H1 (cell line): Measurements from ENCODE around the gene ZNF577. TPM values are rescaled to one million over a fixed set of nuclear protein-coding genes. Genes with fewer than 3 reads are reported as not detected.

ENCODE experiments used
- CTCF ChIA-PET: fragments of 300-600 bp; sonication (Branson Sonifier 250); formaldehyde crosslinking; loops from one replicate; lab custom pipeline; 2021; ENCODE audit not compliant: partially characterized antibody; lab: Charles Lee
- POLR2A ChIA-PET: fragments of 300-600 bp; sonication (Branson Sonifier 250); formaldehyde crosslinking; loops from one replicate; lab custom pipeline; 2021; ENCODE audit warnings: inconsistent platforms; ENCODE audit not compliant: partially characterized antibody; lab: Charles Lee
- DNase-seq, 2 experiments: peaks; one replicate each; pipeline versions ENCODE4 v3.0.0 to v3.0.0-alpha.2; 2010 to 2022; ENCODE audit warnings: low spot score in 2 of 2, low read depth in 1 of 2, mixed read lengths in 1 of 2
- FAIRE-seq: peaks from 2 replicates; lab custom pipeline; 2011; peaks lifted over from hg19 to GRCh38; lab: Jason Lieb, UNC
- H2AFZ ChIP-seq: 2 replicates; pipeline ENCODE4 v1.8.1; 2012; ENCODE audit warnings: low read length, inconsistent platforms
- H2AK5ac ChIP-seq: 2 replicates; pipeline ENCODE4 v1.6.1; 2013; ENCODE audit warnings: low read depth, low read length
- H2BK120ac ChIP-seq: replicated peaks from 2 replicates; pipeline ENCODE3; 2013; ENCODE audit warnings: low read depth, low read length, inconsistent platforms
- H2BK12ac ChIP-seq: 2 replicates; pipeline ENCODE4 v1.6.1; 2013; ENCODE audit warnings: low read depth, low read length
- H2BK15ac ChIP-seq: 2 replicates; pipeline ENCODE4 v1.6.1; 2013; ENCODE audit warnings: low read length
- H2BK20ac ChIP-seq: 2 replicates; pipeline ENCODE4 v1.6.1; 2013; ENCODE audit warnings: low read length
- H2BK5ac ChIP-seq: 2 replicates; pipeline ENCODE4 v1.6.1; 2013; ENCODE audit warnings: low read depth, low read length
- H3K14ac ChIP-seq: 2 replicates; pipeline ENCODE4 v1.6.1; 2013; ENCODE audit warnings: inconsistent platforms; ENCODE audit not compliant: insufficient read length
- H3K18ac ChIP-seq: 2 replicates; pipeline ENCODE4 v1.6.1; 2013; ENCODE audit warnings: low read length; ENCODE audit errors: extremely low read depth
- H3K23ac ChIP-seq: 2 replicates; pipeline ENCODE4 v1.6.1; 2013; ENCODE audit warnings: inconsistent platforms; ENCODE audit not compliant: insufficient read length
- H3K23me2 ChIP-seq: 2 replicates; pipeline ENCODE4 v1.6.1; 2013; ENCODE audit warnings: low read depth, low read length
- H3K27ac ChIP-seq: 2 replicates; pipeline ENCODE4 v1.6.1; 2011; ENCODE audit warnings: low read depth, low read length, inconsistent platforms
- H3K27me3 ChIP-seq, 4 experiments: replicated peaks in 1 of 4; 1 replicate in 1 of 4; 2 replicates in 3 of 4; pipeline versions ENCODE4 v1.6.1 to v1.8.1; 2011 to 2013; ENCODE audit warnings: low read length in 3 of 4, mild to moderate bottlenecking in 3 of 4, inconsistent platforms in 2 of 4, mixed read lengths in 2 of 4, moderate library complexity in 1 of 4; ENCODE audit not compliant: control insufficient read depth in 3 of 4, insufficient read depth in 3 of 4; ENCODE audit errors: extremely low read depth in 1 of 4
- H3K36me3 ChIP-seq, 4 experiments: 2 replicates each; pipeline versions ENCODE4 v1.6.1 to v1.8.1; 2011 to 2013; ENCODE audit warnings: mild to moderate bottlenecking in 4 of 4, low read length in 3 of 4, moderate library complexity in 2 of 4, control low read depth in 1 of 4, inconsistent platforms in 1 of 4; ENCODE audit not compliant: insufficient read depth in 4 of 4, control insufficient read depth in 2 of 4
- H3K4ac ChIP-seq: replicated peaks from 2 replicates; pipeline ENCODE3; 2013; ENCODE audit warnings: low read length, low read depth, mixed read lengths, inconsistent platforms; ENCODE audit not compliant: insufficient read length
- H3K4me1 ChIP-seq, 4 experiments: replicated peaks in 1 of 4; 1 replicate in 1 of 4; 2 replicates in 3 of 4; pipeline versions ENCODE4 v1.6.1 to v1.8.1; 2011 to 2013; ENCODE audit warnings: low read length in 3 of 4, inconsistent platforms in 2 of 4, mixed read lengths in 1 of 4; ENCODE audit not compliant: insufficient read depth in 4 of 4, control insufficient read depth in 3 of 4
- H3K4me2 ChIP-seq, 2 experiments: 2 replicates each; pipeline versions ENCODE4 v1.6.1 to v1.8.1; 2011 to 2013; ENCODE audit warnings: low read depth in 2 of 2, low read length in 2 of 2, control low read depth in 1 of 2, inconsistent platforms in 1 of 2, mild to moderate bottlenecking in 1 of 2; ENCODE audit not compliant: insufficient read depth in 1 of 2
- H3K4me3 ChIP-seq, 4 experiments: fragments of 200-600, 300-600 bp in 1 of 4; sonication (generic), shearing (Covaris generic), sonication (Bioruptor Twin) in 1 of 4; 2 replicates each; pipeline versions ENCODE4 v1.5.1 to v1.8.1; 2011 to 2016; ENCODE audit warnings: low read length in 4 of 4, low read depth in 3 of 4, control low read depth in 2 of 4, inconsistent platforms in 2 of 4, mild to moderate bottlenecking in 2 of 4, mixed read lengths in 1 of 4, moderate library complexity in 1 of 4; ENCODE audit not compliant: insufficient read depth in 2 of 4; ENCODE audit errors: extremely low read depth in 1 of 4
- H3K56ac ChIP-seq: replicated peaks from 2 replicates; pipeline ENCODE3; 2013; ENCODE audit warnings: low read depth, mild to moderate bottlenecking, mixed read lengths, low read length, inconsistent platforms; ENCODE audit not compliant: insufficient read length
- H3K79me1 ChIP-seq: 2 replicates; pipeline ENCODE4 v1.6.1; 2013; ENCODE audit warnings: low read depth, low read length, control low read depth
- H3K79me2 ChIP-seq, 2 experiments: 2 replicates each; pipeline versions ENCODE4 v1.6.1 to v1.8.1; 2012 to 2013; ENCODE audit warnings: low read length in 2 of 2, mild to moderate bottlenecking in 2 of 2, inconsistent platforms in 1 of 2; ENCODE audit not compliant: insufficient read depth in 2 of 2, control insufficient read depth in 1 of 2
- H3K9ac ChIP-seq, 4 experiments: replicated peaks in 1 of 4; 1 replicate in 1 of 4; 2 replicates in 3 of 4; pipeline versions ENCODE4 v1.6.1 to v1.8.1; 2011 to 2013; ENCODE audit warnings: low read depth in 3 of 4, low read length in 3 of 4, control low read depth in 2 of 4, mild to moderate bottlenecking in 2 of 4, moderate library complexity in 2 of 4, inconsistent platforms in 1 of 4; ENCODE audit errors: extremely low read depth in 1 of 4
- H3K9me3 ChIP-seq, 2 experiments: 2 replicates each; pipeline versions ENCODE4 v1.6.1 to v1.8.1; 2012 to 2013; ENCODE audit warnings: mild to moderate bottlenecking in 2 of 2, moderate library complexity in 2 of 2, control low read depth in 1 of 2, inconsistent platforms in 1 of 2, low read depth in 1 of 2, low read length in 1 of 2, mixed read lengths in 1 of 2; ENCODE audit not compliant: insufficient read depth in 2 of 2
- H4K20me1 ChIP-seq, 2 experiments: replicated peaks in 1 of 2; 2 replicates each; pipeline versions ENCODE3 to v1.8.1; 2011 to 2013; ENCODE audit warnings: inconsistent platforms in 2 of 2, low read length in 2 of 2, mild to moderate bottlenecking in 1 of 2; ENCODE audit not compliant: insufficient read depth in 2 of 2, control insufficient read depth in 1 of 2
- H4K5ac ChIP-seq: 2 replicates; pipeline ENCODE4 v1.6.1; 2013; ENCODE audit warnings: low read length, low read depth, mixed read lengths, inconsistent platforms; ENCODE audit not compliant: insufficient read length
- H4K8ac ChIP-seq: 2 replicates; pipeline ENCODE4 v1.8.0; 2013; ENCODE audit warnings: mild to moderate bottlenecking, moderate library complexity, low read length, inconsistent platforms; ENCODE audit not compliant: insufficient read depth; ENCODE audit errors: extremely low read depth
- H4K91ac ChIP-seq: replicated peaks from 2 replicates; pipeline ENCODE3; 2013; ENCODE audit warnings: low read length, mixed read lengths, inconsistent platforms; ENCODE audit not compliant: insufficient read length
- ATF3 ChIP-seq: IDR thresholded peaks from 2 replicates; pipeline ENCODE4 v1.6.1; 2011; ENCODE audit warnings: low read depth, mild to moderate bottlenecking, low read length; ENCODE audit not compliant: insufficient read depth
- FOSL1 ChIP-seq: IDR thresholded peaks from 2 replicates; pipeline ENCODE4 v1.6.1; 2011; ENCODE audit warnings: mild to moderate bottlenecking, low read depth, low read length, moderate library complexity; ENCODE audit not compliant: insufficient read depth
- JUN ChIP-seq: IDR thresholded peaks from 2 replicates; pipeline ENCODE4 v1.6.1; 2011; ENCODE audit warnings: low read depth, mild to moderate bottlenecking, improper control_type of control experiment, low read length
- RBBP5 ChIP-seq: IDR thresholded peaks from 2 replicates; pipeline ENCODE4 v1.7.1; 2012; ENCODE audit warnings: low read depth, mild to moderate bottlenecking, inconsistent platforms, low read length, moderate library complexity, borderline replicate concordance
- SP1 ChIP-seq: IDR thresholded peaks from 2 replicates; pipeline ENCODE4 v1.6.1; 2011; ENCODE audit warnings: low read depth, low read length
- TAF7 ChIP-seq: optimal IDR thresholded peaks from 2 replicates; pipeline ENCODE3; 2011; ENCODE audit warnings: low read depth, mild to moderate bottlenecking, inconsistent platforms, low read length, moderate library complexity, borderline replicate concordance
- WGBS, 2 experiments: shearing (Covaris generic) in 1 of 2; methylation state at CpG; one replicate each; pipeline versions ENCODE4 v1.1.6 to v1.1.7; 2013 to 2015; ENCODE audit warnings: low lambda C conversion rate in 2 of 2, mixed read lengths in 2 of 2, inconsistent platforms in 1 of 2, low coverage in 1 of 2, missing lambda C conversion rate in 1 of 2; ENCODE audit not compliant: insufficient replicate concordance in 2 of 2, insufficient coverage in 1 of 2, insufficient read length in 1 of 2; ENCODE audit errors: extremely low coverage in 1 of 2, missing lambda C conversion rate in 1 of 2; 5-methylcytosine and 5-hydroxymethylcytosine counted together
- polyA plus RNA-seq, 7 experiments: library from polyadenylated mRNA; depleted of rRNA in 3 of 7; stranded (reverse) in 5 of 7; unstranded in 2 of 7; fragments of >200 nt in 5 of 7; fragments of 200-250 nt in 2 of 7; gene quantifications; 1 replicate in 5 of 7; 2 replicates in 1 of 7; 4 replicates in 1 of 7; pipeline versions ENCODE4 v1.2.1 to v1.2.3, GENCODE V29; 2011 to 2013; ENCODE audit warnings: missing spikeins in 2 of 7, mixed read lengths in 2 of 7
- total RNA-seq: library from RNA; stranded (reverse); fragmentation: NEBNext Ultra II Directional; extraction: Animal tissue kit (Norgen Biotek cat#: 25700); gene quantifications from 2 replicates; pipeline ENCODE4 v1.2.1, GENCODE V29; 2021

ZNF577 gene
- total and polyA plus RNA-seq, 2 of the 8 experiments (the other 6 are each of a cell fraction or from before 2014, with no cell fraction given) = 13.8 to 14.9 TPM

GRCh38 chr19:51830274-51830673 lies 57.5 kb downstream of the ZNF577 start:
- no peak overlapping the region for H3K9ac ChIP-seq
- no peak overlapping the region for H3K4me2 ChIP-seq
- ChIA-PET POLR2A (no interaction called here), CTCF (no interaction called here)
- no peak overlapping the region for H2BK20ac ChIP-seq
- no peak overlapping the region for H4K5ac ChIP-seq
- no peak overlapping the region for H2AK5ac ChIP-seq
- H3K4ac ChIP-seq = no peak overlapping the region
- FAIRE-seq = no peak
- no peaks in the 10 kb centered on the region for H3K36me3 ChIP-seq
- H3K56ac ChIP-seq = no peak overlapping the region
- H3K14ac ChIP-seq = no peak overlapping the region
- H3K9me3 ChIP-seq = peaks cover 38 to 42% of the 10 kb centered on the region in 2 experiments
- H3K27me3 ChIP-seq = no peaks in the 10 kb centered on the region
- H4K20me1 ChIP-seq = no peaks in the 10 kb centered on the region
- no peak overlapping the region for H2AFZ ChIP-seq
- no peaks in the 10 kb centered on the region for H3K79me2 ChIP-seq
- no peak for DNase-seq
- 94% methylated on average over 2 of the region's 2 CpGs; no CpG with 5 or more reads in 1 of the 2 experiments for WGBS, 2 experiments
- H3K4me1 ChIP-seq = no peaks in the 10 kb centered on the region
- no peak overlapping the region for H2BK15ac ChIP-seq
- no peak overlapping the region for H3K4me3 ChIP-seq
- H3K27ac ChIP-seq = no peak overlapping the region
- H3K23me2 ChIP-seq = 0 out of 2 replicates have a peak, but pooled peaks cover 2% of the 10 kb centered on the region
- H2BK12ac ChIP-seq = no peak overlapping the region
- no peaks in the 10 kb centered on the region for H3K79me1 ChIP-seq
- no peak overlapping the region for H4K91ac ChIP-seq
- H4K8ac ChIP-seq = no peak overlapping the region
- no peak overlapping the region for H2BK120ac ChIP-seq
- no peak overlapping the region for H2BK5ac ChIP-seq
- H3K23ac ChIP-seq = no peak overlapping the region
- no peak overlapping the region for H3K18ac ChIP-seq
- TF ChIP-seq RBBP5 = no peak
- TF ChIP-seq SP1 = no peak
- no peak for TF ChIP-seq TAF7
- TF ChIP-seq ATF3 = no peak
- TF ChIP-seq JUN = no peak
- TF ChIP-seq FOSL1 = no peak
